Mucosa of rectum (tissue), 2 donors: ENCODE results near the gene CACNB2.

Experiments used
- H3K27ac ChIP-seq, 2 donors: one replicate each; pipeline ENCODE4 v1.7.0; 2013; ENCODE audit warnings: inconsistent platforms in 2 of 2, low read depth in 2 of 2, low read length in 2 of 2
- H3K27me3 ChIP-seq, 2 donors: one replicate each; pipeline ENCODE4 v1.7.0; 2013; ENCODE audit warnings: low read length in 2 of 2; ENCODE audit not compliant: control insufficient read depth in 2 of 2, insufficient read depth in 2 of 2
- H3K36me3 ChIP-seq, 2 donors: one replicate each; pipeline ENCODE4 v1.7.0; 2013; ENCODE audit warnings: low read length in 2 of 2; ENCODE audit not compliant: control insufficient read depth in 2 of 2, insufficient read depth in 2 of 2
- H3K4me1 ChIP-seq, 2 donors: one replicate each; pipeline ENCODE4 v1.7.0; 2013; ENCODE audit warnings: low read length in 2 of 2, mild to moderate bottlenecking in 1 of 2; ENCODE audit not compliant: control insufficient read depth in 2 of 2, insufficient read depth in 2 of 2
- H3K4me3 ChIP-seq, 2 donors: one replicate each; pipeline ENCODE4 v1.7.0; 2013; ENCODE audit warnings: low read length in 2 of 2
- H3K9ac ChIP-seq, 2 donors: one replicate each; pipeline ENCODE4 v1.7.0; 2013; ENCODE audit warnings: low read length in 2 of 2, low read depth in 1 of 2, mild to moderate bottlenecking in 1 of 2
- H3K9me3 ChIP-seq, 2 donors: one replicate each; pipeline ENCODE4 v1.7.0; 2013; ENCODE audit warnings: low read length in 2 of 2; ENCODE audit not compliant: control insufficient read depth in 2 of 2
- donor health status: healthy.
- donor health status: Normal muscosa, but diverticular disease.

CACNB2 gene

DNA sequence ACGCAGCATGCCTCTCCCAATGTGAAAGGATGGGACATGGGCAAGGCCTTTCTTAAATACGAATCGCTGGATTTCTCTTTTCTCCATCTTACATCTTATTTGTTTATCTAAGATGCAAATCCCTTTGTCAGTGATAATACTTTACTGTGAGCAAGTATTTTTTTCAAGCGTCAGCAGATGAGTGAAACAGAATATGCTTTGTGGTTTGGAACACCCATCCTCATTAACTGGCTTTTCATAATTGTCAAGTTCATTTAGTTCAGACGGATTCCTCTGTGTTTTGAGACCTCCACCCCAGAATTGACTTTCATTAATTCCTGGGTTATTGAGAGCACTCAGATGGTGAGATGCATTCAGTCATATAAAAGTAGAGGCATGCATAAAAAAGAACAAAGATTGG lies 361.4 kb downstream of the CACNB2 start:
- Histone ChIP-seq H3K4me3 (no peak overlapping the region), H3K9me3 (no peaks in the 10 kb centered on the region), H3K4me1 (no peaks in the 10 kb centered on the region), H3K27ac (no peak overlapping the region), H3K9ac (no peak overlapping the region), H3K27me3 (no peaks in the 10 kb centered on the region), H3K36me3 (peaks cover 0 to 7% of the 10 kb centered on the region in 2 donors)

GRCh38 chr10:18504161-18504560 lies 363.9 kb downstream of the CACNB2 start:
- Histone ChIP-seq H3K9me3 (no peaks in the 10 kb centered on the region), H3K4me1 (no peaks in the 10 kb centered on the region), H3K9ac (no peak overlapping the region), H3K27me3 (no peaks in the 10 kb centered on the region), H3K27ac (no peak overlapping the region), H3K36me3 (peaks cover 0 to 10% of the 10 kb centered on the region in 2 donors), H3K4me3 (no peak overlapping the region)

DNA sequence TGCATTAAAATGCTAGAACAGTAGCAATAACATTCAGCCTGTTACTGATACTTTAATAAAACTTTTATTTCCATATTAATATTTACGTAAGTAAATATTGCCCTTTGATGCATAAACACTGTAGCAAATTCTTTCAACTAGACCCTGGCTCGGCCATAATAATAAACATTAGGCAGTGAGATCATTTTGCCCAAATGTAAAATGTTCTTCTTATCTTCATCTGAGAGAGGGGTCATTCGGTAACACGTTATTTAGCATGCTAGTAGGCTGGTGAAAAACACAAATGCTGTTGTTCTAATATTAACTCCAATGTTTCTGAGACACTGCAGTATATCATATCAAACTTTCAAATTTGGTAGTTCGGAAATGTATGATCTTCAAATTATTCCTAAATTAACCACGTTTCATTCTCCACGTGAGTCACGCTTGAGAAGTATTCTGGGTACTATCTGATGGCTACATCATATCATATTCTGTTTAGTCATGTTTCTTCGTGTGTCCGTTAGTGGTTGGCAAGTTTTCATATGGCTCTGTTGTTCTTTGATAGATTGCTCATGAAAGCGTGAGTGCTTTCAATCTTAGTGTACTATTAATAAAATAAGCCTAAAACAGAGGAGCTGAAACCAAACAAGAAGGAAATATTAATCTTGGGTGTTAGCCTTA lies 365.4 kb downstream of the CACNB2 start:
- Histone ChIP-seq H3K36me3 (peaks cover 0 to 4% of the 10 kb centered on the region in 2 donors), H3K4me3 (no peak overlapping the region), H3K4me1 (no peaks in the 10 kb centered on the region), H3K27ac (no peak overlapping the region), H3K9ac (no peak overlapping the region), H3K27me3 (no peaks in the 10 kb centered on the region), H3K9me3 (no peaks in the 10 kb centered on the region)

GRCh38 chr10:18508587-18508986 lies 368.4 kb downstream of the CACNB2 start:
- peaks cover 2 to 4% of the 10 kb centered on the region in 2 donors for H3K36me3 ChIP-seq
- H3K27ac ChIP-seq: no peak overlapping the region
- no peaks in the 10 kb centered on the region for H3K4me1 ChIP-seq
- no peak overlapping the region for H3K9ac ChIP-seq
- H3K4me3 ChIP-seq: no peak overlapping the region
- H3K27me3 ChIP-seq: no peaks in the 10 kb centered on the region
- no peaks in the 10 kb centered on the region for H3K9me3 ChIP-seq

DNA sequence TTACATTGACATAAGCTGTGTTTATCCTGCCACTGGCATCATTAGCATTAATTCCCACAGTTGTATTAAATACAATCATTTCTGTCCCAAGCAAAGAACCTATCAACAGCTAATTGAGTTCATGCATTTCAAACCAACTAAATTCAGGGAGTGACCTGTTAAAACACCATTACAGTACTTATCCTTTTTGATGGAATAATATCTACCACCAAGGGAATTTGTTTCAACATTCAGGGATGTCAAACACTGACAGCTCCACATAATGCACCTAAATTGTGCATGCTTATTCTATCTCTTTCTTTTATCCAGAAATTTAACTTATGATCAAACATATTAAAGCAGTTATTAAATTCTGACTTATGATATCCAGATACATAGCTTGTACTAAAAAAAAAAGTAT lies 374.3 kb downstream of the CACNB2 start:
- peaks cover 4 to 12% of the 10 kb centered on the region in 2 donors for H3K36me3 ChIP-seq

GRCh38 chr10:18516851-18517250 lies 376.6 kb downstream of the CACNB2 start:
- Histone ChIP-seq H3K9ac (no peak overlapping the region), H3K27ac (no peak overlapping the region), H3K27me3 (no peaks in the 10 kb centered on the region), H3K4me1 (no peaks in the 10 kb centered on the region), H3K9me3 (no peaks in the 10 kb centered on the region), H3K36me3 (peaks cover 19 to 23% of the 10 kb centered on the region in 2 donors), H3K4me3 (no peak overlapping the region)

More for the DNA sequence above, 374.3 kb downstream of the CACNB2 start:
- H3K9ac ChIP-seq: no peak overlapping the region
- H3K4me3 ChIP-seq: no peak overlapping the region
- no peak overlapping the region for H3K27ac ChIP-seq
- H3K9me3 ChIP-seq: no peaks in the 10 kb centered on the region
- H3K4me1 ChIP-seq: no peaks in the 10 kb centered on the region
- no peaks in the 10 kb centered on the region for H3K27me3 ChIP-seq

GRCh38 chr10:18523025-18523424 lies 382.8 kb downstream of the CACNB2 start:
- Histone ChIP-seq H3K4me3 (no peak overlapping the region), H3K9ac (no peak overlapping the region), H3K4me1 (no peaks in the 10 kb centered on the region), H3K27me3 (no peaks in the 10 kb centered on the region), H3K9me3 (no peaks in the 10 kb centered on the region), H3K27ac (no peak overlapping the region), H3K36me3 (peaks cover 20 to 26% of the 10 kb centered on the region in 2 donors)

GRCh38 chr10:18523858-18524257 lies 383.6 kb downstream of the CACNB2 start:
- no peak overlapping the region for H3K4me3 ChIP-seq
- H3K9me3 ChIP-seq: no peaks in the 10 kb centered on the region
- H3K4me1 ChIP-seq: no peaks in the 10 kb centered on the region
- H3K36me3 ChIP-seq: peaks cover 19 to 22% of the 10 kb centered on the region in 2 donors
- H3K27me3 ChIP-seq: no peaks in the 10 kb centered on the region
- no peak overlapping the region for H3K9ac ChIP-seq
- H3K27ac ChIP-seq: no peak overlapping the region

GRCh38 chr10:18527687-18528086 lies 387.5 kb downstream of the CACNB2 start:
- Histone ChIP-seq H3K27me3 (no peaks in the 10 kb centered on the region), H3K4me3 (no peak overlapping the region), H3K27ac (no peak overlapping the region), H3K4me1 (no peaks in the 10 kb centered on the region), H3K9me3 (peaks cover 0 to 3% of the 10 kb centered on the region in 2 donors), H3K9ac (no peak overlapping the region), H3K36me3 (peaks cover 7 to 9% of the 10 kb centered on the region in 2 donors)

GRCh38 chr10:18528292-18528691 lies 388.1 kb downstream of the CACNB2 start:
- Histone ChIP-seq H3K27ac (no peak overlapping the region), H3K27me3 (no peaks in the 10 kb centered on the region), H3K36me3 (peaks cover 7 to 9% of the 10 kb centered on the region in 2 donors), H3K9me3 (peaks cover 0 to 3% of the 10 kb centered on the region in 2 donors), H3K9ac (no peak overlapping the region), H3K4me3 (no peak overlapping the region), H3K4me1 (no peaks in the 10 kb centered on the region)
